Measurements from ENCODE around the gene MFAP5.
A peak's percentile ranks its signal among the peaks of the same experiment; 100 is the strongest.

MFAP5 gene, protein sequence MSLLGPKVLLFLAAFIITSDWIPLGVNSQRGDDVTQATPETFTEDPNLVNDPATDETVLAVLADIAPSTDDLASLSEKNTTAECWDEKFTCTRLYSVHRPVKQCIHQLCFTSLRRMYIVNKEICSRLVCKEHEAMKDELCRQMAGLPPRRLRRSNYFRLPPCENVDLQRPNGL

DNA sequence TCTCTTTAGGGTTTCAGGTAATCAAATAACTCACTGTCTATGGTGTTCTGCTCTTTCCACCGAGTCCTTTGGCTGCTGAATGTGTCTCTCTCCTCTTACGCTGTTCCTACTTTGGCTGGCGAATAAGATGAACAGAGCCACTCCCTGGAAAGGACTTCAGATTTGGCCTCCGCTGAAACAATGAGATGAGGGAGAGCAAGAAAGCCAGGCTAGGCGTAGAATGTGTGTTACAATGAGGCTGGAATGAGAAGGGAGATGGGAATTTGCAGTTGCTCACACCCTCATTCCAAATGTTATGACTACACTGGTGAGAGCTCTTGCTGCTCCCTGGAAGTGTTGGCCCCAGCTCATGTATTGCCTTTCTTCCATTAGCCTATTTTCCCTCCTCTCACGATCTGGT is at the start of gene MFAP5:
TSS of gene MFAP5 (minus strand) at position 234 of the 400 bp plus-strand sequence. CDS start 722 bp downstream, outside the sequence.
- no peak for DNase-seq (ENCODE audit: low read depth in 3 of 3)

- DNase-seq (ENCODE audit: low read depth in 3 of 3), result no peak
These were observed 46.7 kb upstream of the MFAP5 start for GRCh38 chr12:8709124-8709830.

DNA sequence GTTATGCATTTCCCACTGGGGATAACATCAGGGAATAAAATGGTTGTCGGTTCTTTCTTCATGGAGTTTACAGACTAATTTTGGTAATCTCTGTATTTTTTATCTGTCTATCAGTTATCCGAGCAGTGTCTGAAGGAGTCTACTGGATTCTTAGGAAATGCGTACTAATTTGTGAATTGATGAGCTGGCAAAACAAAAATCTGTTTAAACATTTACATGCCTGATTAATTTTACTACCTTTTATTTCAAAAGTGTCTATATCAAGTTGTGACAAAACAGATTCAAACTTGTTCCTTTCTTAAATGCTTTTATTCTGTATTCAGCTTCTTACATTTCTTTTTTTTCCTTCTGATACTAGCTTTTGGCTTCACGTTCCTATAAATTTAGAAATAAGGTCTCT is 39.5 kb upstream of the MFAP5 start:
- no peak for DNase-seq (ENCODE audit: low read depth in 3 of 3)

DNA sequence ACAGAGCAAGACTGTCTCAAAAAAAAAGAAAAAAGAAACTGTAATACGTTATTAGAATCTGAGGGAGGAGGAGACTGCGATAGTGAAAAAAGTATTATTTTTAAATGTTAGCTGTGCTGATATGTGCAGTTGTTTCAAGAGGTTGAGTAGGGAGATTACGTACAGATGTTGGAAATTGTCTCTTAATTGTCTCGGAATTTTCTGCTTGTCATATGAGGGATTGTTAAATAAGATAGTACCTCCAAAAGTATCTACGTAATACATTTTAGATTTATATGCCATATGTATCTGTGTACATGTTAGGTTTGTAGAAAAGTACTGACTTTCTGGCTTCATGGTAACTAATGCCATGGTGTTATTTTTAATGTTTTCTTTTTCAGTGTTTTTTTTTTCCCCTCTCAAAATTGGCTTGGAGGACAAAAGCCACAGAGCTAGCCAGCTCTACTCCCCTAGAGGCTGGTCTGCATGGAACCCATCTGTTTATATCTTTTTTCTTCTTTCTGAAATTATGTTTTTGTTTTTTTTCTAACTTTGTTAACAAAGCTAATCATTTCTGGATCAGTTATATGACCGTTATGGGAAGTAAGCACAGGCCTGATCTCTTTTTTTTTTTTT is 38.5 kb upstream of the MFAP5 start:
- DNase-seq (ENCODE audit: low read depth in 3 of 3), result no peak

DNA sequence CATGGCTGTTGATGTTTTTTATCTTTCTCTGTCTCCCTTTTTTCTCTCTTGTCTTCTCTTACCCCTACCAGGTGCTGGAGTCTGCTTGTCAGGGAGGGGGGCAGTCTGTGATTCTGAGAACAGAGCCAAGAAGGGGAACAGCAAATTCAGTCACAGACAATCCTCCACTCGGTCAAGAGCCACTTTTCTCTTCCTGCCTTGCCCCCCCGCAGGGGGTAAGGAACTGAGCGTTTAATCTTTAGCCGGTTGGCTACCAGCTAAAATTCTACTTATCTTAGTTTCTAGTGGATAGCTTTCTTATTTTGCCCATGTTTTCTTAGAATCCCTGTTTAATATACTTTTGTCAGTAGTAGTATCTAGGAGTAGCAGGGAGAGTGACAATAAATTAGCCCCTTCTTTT is 37.1 kb upstream of the MFAP5 start:
- no peak for DNase-seq (ENCODE audit: low read depth in 3 of 3)

GRCh38 chr12:8698879-8699278 is 36.3 kb upstream of the MFAP5 start:
- DNase-seq (ENCODE audit: low read depth in 3 of 3), result no peak

GRCh38 chr12:8698132-8698851 is 35.7 kb upstream of the MFAP5 start:
- DNase-seq (ENCODE audit: low read depth in 3 of 3), result peak in 2 of 3 experiments; percentile 31 to 37

DNA sequence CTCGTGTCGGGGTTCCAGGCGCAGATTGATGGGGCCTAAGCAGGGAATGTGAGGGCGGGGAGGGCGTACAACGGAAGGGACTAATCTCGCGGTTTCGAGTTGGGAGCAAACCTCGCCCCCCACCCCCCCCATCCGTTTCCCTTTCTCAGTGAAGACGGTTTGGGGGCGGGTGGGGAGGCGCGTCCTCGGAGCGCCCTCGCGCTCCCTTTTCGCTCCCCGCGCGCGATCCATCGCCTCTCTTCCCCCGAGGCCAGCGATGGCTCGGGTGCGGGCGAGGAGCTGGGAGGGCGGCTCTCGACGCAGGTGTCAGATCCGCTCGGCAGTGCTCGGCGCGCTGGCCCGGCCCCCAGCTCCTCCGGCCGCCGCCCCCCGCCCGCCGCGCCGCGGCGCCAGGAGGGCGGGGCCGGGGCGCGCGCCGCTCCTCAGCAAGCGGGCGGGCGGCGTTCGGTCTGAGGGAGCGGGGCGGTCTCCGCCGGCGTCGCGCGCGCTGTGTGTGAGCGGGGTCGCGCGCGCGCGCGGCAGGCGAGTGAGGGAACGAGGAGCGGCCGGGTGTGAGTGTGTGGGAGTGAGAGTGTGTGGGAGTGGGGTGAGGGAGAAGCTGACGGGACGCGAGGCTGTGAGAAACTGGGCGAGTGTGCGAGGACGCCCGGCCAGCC is 35.0 kb upstream of the MFAP5 start, which contains the start of gene RIMKLB:
TSS of gene RIMKLB (plus strand) at position 516 of the 656 bp plus-strand sequence. CDS start 15,876 bp downstream, outside the sequence.
- peak; percentile 47 to 74 (median 61) for DNase-seq (ENCODE audit: low read depth in 3 of 3)

DNA sequence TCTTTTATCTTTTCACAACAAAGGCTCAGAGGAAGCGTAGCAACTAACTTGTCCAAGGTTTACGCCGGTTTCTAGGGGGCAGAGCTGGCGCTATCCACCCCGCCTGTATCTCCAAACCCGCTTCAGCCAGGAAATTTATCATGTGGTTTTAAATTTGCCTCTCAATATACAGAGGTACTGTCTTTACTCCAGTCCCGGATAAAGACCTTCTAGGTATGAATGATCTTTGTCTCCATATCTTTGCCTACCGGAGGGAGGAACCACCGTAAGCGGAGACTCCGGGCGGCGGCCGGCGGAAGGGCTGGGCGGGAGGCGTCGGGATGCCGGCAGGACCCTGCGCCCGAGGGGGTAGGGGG is 34.5 kb upstream of the MFAP5 start:
- no peak for DNase-seq (ENCODE audit: low read depth in 3 of 3)

DNA sequence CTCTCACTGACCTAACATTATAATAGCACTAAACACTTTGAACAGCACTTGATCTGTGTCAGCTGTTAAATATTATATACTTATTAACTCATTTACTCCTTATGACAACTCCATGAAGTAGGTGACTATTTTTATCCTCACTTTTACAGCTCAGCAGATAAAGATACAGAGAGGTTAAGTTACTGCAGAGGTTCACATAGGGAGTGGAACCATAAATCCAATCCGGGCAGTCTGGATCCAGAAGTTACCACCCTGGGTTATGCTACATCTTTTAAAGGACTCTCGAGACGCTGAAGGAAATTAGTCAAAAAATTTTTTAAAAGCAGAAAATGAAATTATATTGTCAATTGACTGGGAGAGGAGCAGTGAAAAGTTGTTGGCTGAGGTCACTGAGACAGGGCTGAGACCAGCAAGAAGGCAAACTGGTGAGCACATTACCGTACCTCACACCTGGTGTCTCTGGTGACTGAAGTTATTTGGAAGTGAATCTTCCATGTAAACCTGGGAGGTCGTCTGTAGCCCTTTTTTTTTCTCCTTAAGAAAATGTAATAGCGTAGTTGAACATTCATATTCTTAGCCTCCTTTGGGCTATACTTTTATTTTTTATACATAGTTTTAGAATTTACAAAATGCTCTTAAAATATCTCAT is 33.9 kb upstream of the MFAP5 start:
- DNase-seq (ENCODE audit: low read depth in 3 of 3), result no peak

GRCh38 chr12:8695116-8695515 is 32.5 kb upstream of the MFAP5 start:
- no peak for DNase-seq (ENCODE audit: low read depth in 3 of 3)

GRCh38 chr12:8692573-8692972 is 29.9 kb upstream of the MFAP5 start:
- DNase-seq (ENCODE audit: low read depth in 3 of 3), result no peak

DNA sequence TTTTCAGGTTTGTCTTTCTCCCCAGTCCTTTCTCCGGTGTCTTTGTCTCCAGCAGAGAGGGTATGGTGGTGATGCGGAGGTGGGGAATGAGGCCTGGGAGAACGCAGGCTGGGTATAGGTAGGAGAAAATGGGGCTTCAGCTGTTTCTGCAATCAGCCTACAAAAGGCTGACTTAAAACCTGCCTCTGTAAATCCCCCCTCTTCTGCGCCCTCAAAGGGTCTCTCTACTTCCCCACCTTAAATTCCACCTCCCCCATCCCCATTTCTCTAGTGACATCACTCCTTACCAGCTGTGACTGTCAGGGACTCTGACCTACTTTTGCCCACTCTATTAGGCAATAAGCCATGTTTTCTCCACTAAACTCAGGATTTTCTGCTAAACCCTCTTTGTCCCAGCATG is 27.1 kb upstream of the MFAP5 start:
- DNase-seq (ENCODE audit: low read depth in 3 of 3), result no peak

DNA sequence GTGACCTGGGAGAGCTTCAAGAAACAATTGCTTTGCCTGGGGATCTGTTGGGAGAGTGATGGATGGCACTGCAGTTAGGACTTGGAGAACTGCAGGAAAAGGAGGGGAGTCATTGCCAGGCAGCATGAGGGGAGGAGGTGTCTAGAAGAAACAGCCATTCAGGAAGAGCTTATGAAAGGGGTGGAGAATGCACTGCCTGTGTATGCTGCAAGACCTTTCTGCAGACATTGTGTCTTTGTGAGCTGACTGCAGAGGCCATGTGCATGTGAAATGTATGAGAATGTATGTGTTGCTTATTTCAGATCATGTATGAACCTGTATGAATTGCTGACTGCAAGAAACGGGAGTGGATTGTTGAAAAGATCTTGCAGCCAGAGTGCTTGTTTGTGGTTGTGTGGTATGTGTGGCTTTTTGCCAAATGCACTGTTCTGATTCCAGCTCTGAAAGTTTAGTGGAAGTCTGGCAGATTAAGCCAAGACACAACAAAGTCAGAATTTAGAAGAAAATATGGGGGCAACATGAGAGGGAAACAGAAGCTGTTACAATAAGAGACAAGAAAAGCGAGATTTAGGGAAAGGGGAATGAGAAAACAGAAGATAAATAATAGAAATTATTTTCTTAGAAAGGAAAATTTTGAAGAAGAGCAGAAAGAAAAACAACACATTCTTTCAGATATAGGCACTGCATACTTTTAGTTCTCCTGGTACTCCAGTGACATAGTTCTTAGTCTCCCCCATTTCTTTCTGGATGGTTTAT is 25.4 kb upstream of the MFAP5 start:
- DNase-seq (ENCODE audit: low read depth in 3 of 3), result no peak

- no peak for DNase-seq (ENCODE audit: low read depth in 3 of 3)
These were observed 22.4 kb upstream of the MFAP5 start for GRCh38 chr12:8685051-8685450.

DNA sequence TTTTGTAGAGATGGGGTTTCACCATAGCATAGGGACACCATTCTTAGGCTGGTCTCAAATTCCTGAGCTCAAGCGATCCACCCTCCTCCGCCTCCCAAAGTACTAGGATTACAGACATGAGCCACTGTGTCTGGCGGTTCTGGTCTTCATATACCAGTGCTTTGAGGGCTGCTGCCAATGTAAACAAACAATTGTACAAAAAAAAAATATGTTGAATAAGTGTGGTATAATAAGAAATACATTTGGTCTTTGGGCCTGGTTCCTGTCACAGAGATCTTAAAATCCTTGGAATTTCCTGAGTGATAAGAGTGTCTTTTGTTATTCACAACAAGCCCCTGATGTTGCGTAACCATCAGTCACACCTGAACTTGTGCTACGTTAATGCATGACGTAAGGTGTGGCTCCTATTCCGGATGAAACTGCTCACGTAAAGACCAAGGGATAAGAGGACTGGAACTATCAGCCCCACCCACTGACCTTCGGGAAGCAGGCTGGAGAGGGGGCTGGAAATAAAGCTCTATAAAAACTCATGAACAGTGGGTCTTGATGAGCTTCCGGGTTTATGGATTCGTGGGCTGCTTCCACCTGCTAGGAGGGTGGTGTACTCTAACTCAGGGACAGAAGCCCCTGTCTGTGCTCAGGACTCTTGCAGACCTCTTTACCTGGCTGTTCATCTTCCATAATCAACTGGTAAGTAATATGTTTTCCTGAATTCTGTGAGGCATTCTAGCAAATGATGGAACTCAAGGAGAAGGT is 18.7 kb upstream of the MFAP5 start:
- DNase-seq (ENCODE audit: low read depth in 3 of 3), result no peak

- no peak for DNase-seq (ENCODE audit: low read depth in 3 of 3)
These were observed 17.9 kb upstream of the MFAP5 start for GRCh38 chr12:8680533-8680932.

DNA sequence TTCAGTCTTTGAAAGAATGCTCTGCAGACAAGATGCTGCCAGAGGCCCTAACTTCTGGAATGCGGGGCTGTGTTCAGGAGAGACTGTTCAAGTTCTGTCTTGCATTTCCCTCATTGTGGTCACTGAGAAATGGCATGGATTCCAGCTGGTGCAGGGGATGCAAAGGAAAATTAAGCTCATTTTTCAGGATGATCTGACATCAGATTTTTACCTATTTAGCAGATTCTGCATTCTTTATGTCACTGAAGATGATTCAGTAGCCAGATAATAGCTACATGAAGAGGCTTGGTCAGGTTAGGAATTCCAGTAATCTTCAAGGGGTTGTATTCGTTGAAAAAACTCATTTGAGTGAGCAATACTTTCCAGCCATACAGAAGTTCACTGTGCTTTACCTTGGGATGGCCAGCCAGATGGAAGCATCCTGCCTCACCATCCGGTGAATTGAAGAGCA is 16.1 kb upstream of the MFAP5 start:
- DNase-seq (ENCODE audit: low read depth in 3 of 3), result no peak

- no peak for DNase-seq (ENCODE audit: low read depth in 3 of 3)
These were observed 14.7 kb upstream of the MFAP5 start for GRCh38 chr12:8677362-8677761.

DNA sequence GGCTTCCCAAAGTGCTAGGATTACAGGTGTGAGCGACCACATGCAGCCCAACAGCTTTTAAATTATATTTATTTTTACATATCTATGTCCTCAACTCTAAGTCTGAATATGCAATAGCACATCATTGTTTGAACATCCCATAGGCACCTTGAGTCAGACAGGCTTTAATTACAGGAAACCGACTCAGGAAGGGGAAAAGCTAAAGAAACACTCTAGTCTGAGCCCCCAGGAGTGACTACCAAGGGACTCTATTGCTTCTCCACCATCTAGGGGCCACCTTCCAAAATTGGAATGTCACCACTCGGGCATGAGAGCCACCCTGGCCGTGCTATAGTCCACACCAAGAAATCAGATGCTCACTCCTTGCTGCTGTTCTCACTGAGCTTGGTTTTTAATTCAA is 14.0 kb upstream of the MFAP5 start:
- DNase-seq (ENCODE audit: low read depth in 3 of 3), result no peak
